ENCODE data around the gene POU3F1. TPM values are rescaled to one million over a fixed set of nuclear protein-coding genes. Genes with fewer than 3 reads are reported as not detected.

Gene POU3F1
- total RNA-seq = under 0.01 TPM in 1 of 2 replicates, not detected in the other

DNA sequence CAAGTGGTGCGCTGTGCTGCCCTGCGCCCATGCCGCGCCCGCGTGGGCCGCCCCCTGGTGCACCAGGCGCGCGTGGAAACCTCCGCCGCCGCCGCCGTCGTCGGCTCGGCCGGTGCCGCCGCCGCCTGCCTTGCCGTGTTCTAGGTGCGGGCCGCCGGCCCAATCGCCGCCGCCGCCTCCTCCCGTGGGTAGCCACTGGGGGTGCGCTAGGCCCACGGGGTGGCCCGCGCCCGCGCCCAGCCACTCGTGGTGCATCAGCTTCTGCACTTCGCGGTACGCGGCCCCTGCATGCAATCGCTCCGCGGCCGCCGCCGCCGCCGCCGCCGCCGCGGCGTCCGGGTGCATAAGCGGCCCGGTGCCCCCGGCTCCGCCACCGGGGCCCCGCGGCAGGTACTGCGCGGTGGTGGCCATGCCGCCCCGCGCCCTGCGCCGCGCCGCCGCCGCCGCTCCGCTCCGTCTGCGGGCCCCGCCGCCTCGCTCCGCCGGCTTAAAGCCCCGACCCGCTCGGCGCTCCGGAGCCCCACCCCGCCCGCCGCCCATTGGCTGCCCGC lies at the start of gene POU3F1:
TSS of gene POU3F1 (minus strand) at position 461 of the 551 bp plus-strand sequence. CDS start at position 411, 50 bp downstream.
- DNase-seq (ENCODE audit: low read depth in 2 of 2) = no peak

GRCh38 chr1:38095454-38095931 lies 48.9 kb upstream of the POU3F1 start:
- no peak for DNase-seq (ENCODE audit: low read depth in 2 of 2)

GRCh38 chr1:38094711-38095290 lies 48.2 kb upstream of the POU3F1 start:
- no peak for DNase-seq (ENCODE audit: low read depth in 2 of 2)

GRCh38 chr1:38093569-38094520 lies 47.3 kb upstream of the POU3F1 start:
- no peak for DNase-seq (ENCODE audit: low read depth in 2 of 2)

GRCh38 chr1:38092256-38092655 lies 45.7 kb upstream of the POU3F1 start:
- no peak for DNase-seq (ENCODE audit: low read depth in 2 of 2)

GRCh38 chr1:38090796-38091195 lies 44.2 kb upstream of the POU3F1 start:
- DNase-seq (ENCODE audit: low read depth in 2 of 2) = no peak

GRCh38 chr1:38089712-38090360 lies 43.2 kb upstream of the POU3F1 start:
- no peak for DNase-seq (ENCODE audit: low read depth in 2 of 2)

- no peak for DNase-seq (ENCODE audit: low read depth in 2 of 2)
These were observed 42.2 kb upstream of the POU3F1 start for GRCh38 chr1:38088791-38089190.

DNA sequence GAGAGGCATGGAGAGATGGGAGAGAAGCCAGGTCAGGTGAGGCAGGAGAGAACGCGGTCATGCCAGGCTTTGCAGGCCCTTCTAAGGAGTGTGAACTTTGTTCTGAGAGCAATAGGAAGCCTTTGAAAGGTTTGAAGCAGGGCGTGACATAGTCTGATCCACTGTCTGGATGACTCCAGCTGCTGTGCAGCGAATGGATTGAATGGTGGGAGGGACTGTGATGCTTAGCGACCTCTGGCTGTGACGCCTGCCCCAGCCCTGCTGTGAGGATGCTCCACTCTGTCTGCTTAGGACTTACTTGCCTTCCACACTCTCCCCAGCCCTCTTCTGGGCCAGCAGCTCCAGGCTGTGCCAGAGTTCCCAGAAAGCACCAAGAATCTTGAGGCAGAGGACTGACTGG lies 41.8 kb upstream of the POU3F1 start:
- no peak for DNase-seq (ENCODE audit: low read depth in 2 of 2)

DNA sequence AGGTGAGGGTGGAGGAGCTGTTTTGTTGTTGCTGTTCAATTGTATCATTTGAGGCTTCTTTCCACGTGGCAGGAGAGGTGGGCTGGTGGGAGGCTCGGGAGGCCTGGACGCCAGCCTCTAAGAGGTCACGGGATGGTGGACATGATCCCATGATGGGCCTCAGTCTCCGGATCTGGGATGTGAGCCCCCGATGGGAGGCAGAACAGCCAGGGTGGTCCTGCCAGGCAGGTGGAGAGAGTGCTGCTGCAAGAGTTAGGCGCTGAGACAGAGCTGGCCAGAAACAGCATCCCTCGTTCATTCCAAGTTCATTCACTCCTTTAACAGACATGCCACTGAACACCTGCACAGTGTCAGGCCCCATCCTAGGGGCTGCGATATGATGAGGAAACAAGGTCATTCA lies 41.1 kb upstream of the POU3F1 start:
- DNase-seq (ENCODE audit: low read depth in 2 of 2) = no peak

DNA sequence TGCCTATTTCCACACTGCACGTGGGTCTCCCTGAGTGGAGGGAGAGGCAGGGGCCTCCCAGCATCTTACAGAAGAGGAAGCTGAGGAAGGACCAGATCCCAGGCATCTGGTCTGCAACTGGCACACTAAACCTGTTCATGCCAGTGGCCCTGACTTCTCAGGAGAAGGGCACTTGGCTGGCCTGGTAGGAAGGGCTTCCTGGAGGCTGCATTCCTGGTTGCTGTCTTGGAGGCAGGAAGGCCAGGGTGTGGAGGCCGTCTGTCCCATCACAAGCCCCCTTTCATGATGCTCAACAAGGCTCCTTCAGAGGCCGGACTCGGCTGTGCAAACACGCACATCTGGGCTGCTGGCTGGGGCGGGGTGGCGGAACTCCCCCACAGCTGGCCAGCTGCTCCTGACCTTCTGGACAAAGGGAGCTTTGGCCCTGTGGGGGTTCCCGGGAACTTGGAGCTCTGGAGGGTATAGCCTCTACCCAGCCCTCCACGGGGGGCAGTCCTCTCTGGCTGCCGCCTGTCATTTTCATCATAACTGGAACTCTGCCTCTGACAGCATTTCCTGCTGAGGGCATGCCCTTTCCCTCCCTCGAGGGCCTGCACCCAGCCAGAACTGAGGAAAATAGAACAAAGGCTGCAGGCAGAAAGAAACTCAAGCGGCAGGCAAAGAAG lies 39.2 kb upstream of the POU3F1 start:
- no peak for DNase-seq (ENCODE audit: low read depth in 2 of 2)

GRCh38 chr1:38084700-38085099 lies 38.1 kb upstream of the POU3F1 start:
- DNase-seq (ENCODE audit: low read depth in 2 of 2) = no peak

DNA sequence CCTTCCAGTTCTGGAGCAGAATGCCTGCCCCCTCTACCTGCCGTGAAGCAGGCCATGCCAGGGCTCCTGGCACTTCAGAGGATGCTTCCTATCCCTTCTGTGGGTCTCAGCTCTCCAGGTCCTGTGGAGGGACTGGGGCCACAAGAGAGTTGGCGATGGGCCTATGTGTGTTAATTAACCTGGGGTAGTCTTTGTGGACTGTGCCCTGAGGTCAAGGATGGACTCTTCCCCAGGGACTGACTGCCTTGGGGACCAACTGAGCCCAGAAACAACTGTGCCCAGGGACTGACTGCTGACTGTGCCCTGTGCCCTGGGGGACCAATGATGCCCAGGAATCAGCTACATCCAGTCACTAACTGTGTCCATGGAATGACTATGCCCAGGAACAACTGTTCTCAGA lies 37.5 kb upstream of the POU3F1 start:
- DNase-seq (ENCODE audit: low read depth in 2 of 2) = no peak

GRCh38 chr1:38083541-38083940 lies 36.9 kb upstream of the POU3F1 start:
- DNase-seq (ENCODE audit: low read depth in 2 of 2) = no peak

GRCh38 chr1:38082769-38083263 lies 36.2 kb upstream of the POU3F1 start:
- no peak for DNase-seq (ENCODE audit: low read depth in 2 of 2)

DNA sequence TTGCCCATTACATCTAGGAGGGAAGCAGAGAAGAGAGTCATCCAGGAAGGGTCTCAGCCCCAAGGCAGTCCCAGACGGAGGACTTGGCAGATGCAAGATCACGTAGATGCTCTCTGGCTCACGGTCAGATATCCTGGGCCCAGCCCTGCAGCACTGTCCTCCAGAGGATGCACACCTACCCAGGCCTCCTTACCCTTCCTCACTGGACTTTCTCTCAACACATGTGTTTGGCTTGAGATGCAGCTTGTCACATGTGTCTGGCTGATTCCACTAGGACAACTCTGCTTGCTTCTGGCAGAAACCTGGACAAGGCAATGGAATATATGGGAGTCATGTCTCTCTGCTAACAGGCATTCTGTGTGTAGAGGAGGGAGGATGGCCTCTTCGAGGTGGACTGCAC lies 32.4 kb upstream of the POU3F1 start:
- no peak for DNase-seq (ENCODE audit: low read depth in 2 of 2)

DNA sequence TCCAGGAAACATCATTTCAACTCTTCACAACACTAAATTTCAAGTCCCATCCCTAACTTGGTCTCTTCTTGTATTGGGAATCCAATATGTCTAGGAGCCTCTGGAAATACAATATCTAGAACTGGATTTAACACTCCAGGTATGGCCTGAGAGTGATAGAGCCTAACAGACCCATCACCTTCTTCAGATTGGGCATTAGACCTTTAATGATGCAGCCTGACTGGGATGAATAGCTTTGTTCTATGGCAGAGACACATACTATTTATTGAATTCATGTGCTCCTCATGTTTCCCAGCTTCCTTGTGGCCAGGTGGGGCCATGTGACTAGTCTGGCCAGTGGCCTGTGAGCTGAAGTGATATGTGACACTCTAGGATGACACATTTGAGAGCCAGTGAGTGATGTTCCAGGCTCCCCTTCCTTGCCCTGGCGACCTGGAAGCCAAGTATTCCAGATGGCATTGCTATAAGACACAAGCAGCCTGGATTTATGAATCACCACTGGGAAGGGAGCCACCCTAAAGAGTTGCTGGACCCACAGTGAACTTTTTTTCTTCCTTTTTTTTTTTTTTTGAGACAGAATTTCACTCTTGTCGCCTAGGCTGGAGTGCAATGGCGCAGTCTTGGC lies 31.0 kb upstream of the POU3F1 start:
- DNase-seq (ENCODE audit: low read depth in 2 of 2) = no peak

- DNase-seq (ENCODE audit: low read depth in 2 of 2) = no peak
These were observed 29.9 kb upstream of the POU3F1 start for GRCh38 chr1:38076455-38076854.

- DNase-seq (ENCODE audit: low read depth in 2 of 2) = peak in 1 of 2 donors; percentile 34
These were observed 29.4 kb upstream of the POU3F1 start for GRCh38 chr1:38076038-38076437.

DNA sequence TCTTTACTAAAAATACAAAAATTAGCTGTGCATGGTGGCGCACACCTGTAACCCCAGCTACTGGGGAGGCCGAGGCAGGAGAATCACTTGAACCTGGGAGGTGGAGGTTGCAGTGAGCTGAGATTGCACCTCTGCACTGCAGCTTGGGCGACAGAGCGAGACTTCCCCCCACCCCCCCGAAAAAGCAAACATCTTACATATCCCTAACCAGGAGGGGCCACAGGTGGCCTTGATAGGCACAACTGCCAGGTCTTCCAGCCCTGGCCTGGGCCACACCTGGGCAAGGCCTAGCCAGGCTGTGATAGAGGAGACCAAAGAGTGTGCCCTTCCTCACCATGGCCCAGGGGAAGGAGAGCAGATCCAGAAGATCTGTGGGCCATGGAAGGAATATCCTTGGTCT lies 28.6 kb upstream of the POU3F1 start:
- no peak for DNase-seq (ENCODE audit: low read depth in 2 of 2)

DNA sequence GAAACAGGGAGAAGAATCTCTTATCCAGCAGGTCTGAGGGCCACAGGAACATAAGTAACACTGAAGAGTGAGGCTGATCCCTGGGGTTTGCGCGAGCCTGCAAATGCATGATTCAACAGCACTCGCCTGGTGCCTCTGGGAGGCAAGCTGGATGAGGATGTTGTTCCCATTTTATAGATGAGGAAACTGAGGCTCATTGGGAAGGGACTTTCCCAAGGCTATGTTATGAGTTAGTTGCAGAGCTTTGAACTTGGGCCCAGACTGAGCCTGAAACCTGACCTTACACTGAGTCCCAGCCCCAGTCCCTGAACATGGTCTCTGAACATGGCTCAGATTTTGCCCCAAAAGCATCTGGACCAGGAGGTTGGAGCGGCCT lies 27.7 kb upstream of the POU3F1 start:
- no peak for DNase-seq (ENCODE audit: low read depth in 2 of 2)
